ENCODE results near the gene RASGEF1B. TPM values are rescaled to one million over a fixed set of nuclear protein-coding genes. Genes with fewer than 3 reads are reported as not detected.

The RASGEF1B gene
- total RNA-seq, 1 experiment from 2014 or later = 8.1 TPM

GRCh38 chr4:81421346-81422218 is 50.1 kb downstream of the RASGEF1B start:
- Histone ChIP-seq H3K36me3 (ENCODE audit: insufficient read depth, low read length, poor library complexity, severe bottlenecking) (no peaks in the 10 kb centered on the region), H3K4me1 (ENCODE audit: insufficient read depth, low read length, poor library complexity, severe bottlenecking) (no peaks in the 10 kb centered on the region), H3K9me3 (ENCODE audit: low read depth, low read length, poor library complexity, severe bottlenecking) (no peaks in the 10 kb centered on the region), H3K4me3 (ENCODE audit: low read depth, low read length, poor library complexity, severe bottlenecking) (no peak overlapping the region), H3K27ac (ENCODE audit: low read depth, low read length, poor library complexity, severe bottlenecking) (no peak overlapping the region), H3K27me3 (replicated peaks; ENCODE audit: insufficient read depth, low read depth, low read length, poor library complexity) (no peaks in the 10 kb centered on the region)
- intact Hi-C loops (cut with micrococcal nuclease; ENCODE audit: unreplicated experiment) = no loop called here
- POLR2A ChIA-PET (ENCODE audit: low non-redundant PET) = no interaction called here
- DNase-seq (ENCODE audit: low spot score) = no peak
- BruUV-seq (replicated peaks) = no TSS peak
- no peak for TF ChIP-seq EZH2 (IDR thresholded peaks at IDR 0.05; ENCODE audit: borderline replicate concordance, low read depth, low read length, poor library complexity, severe bottlenecking)
- no peak for TF ChIP-seq CTCF (conservative IDR thresholded peaks at IDR 0.05; ENCODE audit: low read depth, low read length)
- CTCF ChIA-PET = no interaction called here

- Histone ChIP-seq H3K9me3 (ENCODE audit: low read depth, low read length, poor library complexity, severe bottlenecking) (no peaks in the 10 kb centered on the region), H3K27ac (ENCODE audit: low read depth, low read length, poor library complexity, severe bottlenecking) (no peak overlapping the region), H3K36me3 (ENCODE audit: insufficient read depth, low read length, poor library complexity, severe bottlenecking) (no peaks in the 10 kb centered on the region), H3K27me3 (replicated peaks; ENCODE audit: insufficient read depth, low read depth, low read length, poor library complexity) (no peaks in the 10 kb centered on the region), H3K4me3 (ENCODE audit: low read depth, low read length, poor library complexity, severe bottlenecking) (no peak overlapping the region), H3K4me1 (ENCODE audit: insufficient read depth, low read length, poor library complexity, severe bottlenecking) (no peaks in the 10 kb centered on the region)
- CTCF ChIA-PET = no interaction called here
- POLR2A ChIA-PET (ENCODE audit: low non-redundant PET) = no interaction called here
- no TSS peak for BruUV-seq (replicated peaks)
- intact Hi-C loops (cut with micrococcal nuclease; ENCODE audit: unreplicated experiment) = no loop called here
- TF ChIP-seq CTCF (conservative IDR thresholded peaks at IDR 0.05; ENCODE audit: low read depth, low read length) (no peak), EZH2 (IDR thresholded peaks at IDR 0.05; ENCODE audit: borderline replicate concordance, low read depth, low read length, poor library complexity, severe bottlenecking) (no peak)
- DNase-seq (ENCODE audit: low spot score) = no peak
These were observed 53.1 kb downstream of the RASGEF1B start for GRCh38 chr4:81418572-81418971.

- CTCF ChIA-PET = interaction anchor here (0.6 kb wide), 1 partner anchor 872 kb away, joined by 3 read pairs; no protein-coding TSS in a partner anchor
- no TSS peak for BruUV-seq (replicated peaks)
- H3K27ac ChIP-seq (ENCODE audit: low read depth, low read length, poor library complexity, severe bottlenecking) = no peak overlapping the region
- intact Hi-C loops (cut with micrococcal nuclease; ENCODE audit: unreplicated experiment) = no loop called here
- TF ChIP-seq CTCF (conservative IDR thresholded peaks at IDR 0.05; ENCODE audit: low read depth, low read length) = no peak
- TF ChIP-seq EZH2 (IDR thresholded peaks at IDR 0.05; ENCODE audit: borderline replicate concordance, low read depth, low read length, poor library complexity, severe bottlenecking) = no peak
- POLR2A ChIA-PET (ENCODE audit: low non-redundant PET) = no interaction called here
- no peaks in the 10 kb centered on the region for H3K36me3 ChIP-seq (ENCODE audit: insufficient read depth, low read length, poor library complexity, severe bottlenecking)
- no peaks in the 10 kb centered on the region for H3K27me3 ChIP-seq (replicated peaks; ENCODE audit: insufficient read depth, low read depth, low read length, poor library complexity)
- H3K4me3 ChIP-seq (ENCODE audit: low read depth, low read length, poor library complexity, severe bottlenecking) = no peak overlapping the region
- DNase-seq (ENCODE audit: low spot score) = no peak
- H3K4me1 ChIP-seq (ENCODE audit: insufficient read depth, low read length, poor library complexity, severe bottlenecking) = peaks cover 12% of the 10 kb centered on the region
- H3K9me3 ChIP-seq (ENCODE audit: low read depth, low read length, poor library complexity, severe bottlenecking) = no peaks in the 10 kb centered on the region
These were observed 58.7 kb downstream of the RASGEF1B start for GRCh38 chr4:81412946-81413495.
